Measurements from ENCODE around the gene CDCA8. TPM values are rescaled to one million over a fixed set of nuclear protein-coding genes. Genes with fewer than 3 reads are reported as not detected.

The CDCA8 gene
- total and polyA plus RNA-seq, 2 of the 13 experiments (the other 11 are each of a cell fraction or from before 2014, with no cell fraction given) = 24.1 to 38.6 TPM

DNA sequence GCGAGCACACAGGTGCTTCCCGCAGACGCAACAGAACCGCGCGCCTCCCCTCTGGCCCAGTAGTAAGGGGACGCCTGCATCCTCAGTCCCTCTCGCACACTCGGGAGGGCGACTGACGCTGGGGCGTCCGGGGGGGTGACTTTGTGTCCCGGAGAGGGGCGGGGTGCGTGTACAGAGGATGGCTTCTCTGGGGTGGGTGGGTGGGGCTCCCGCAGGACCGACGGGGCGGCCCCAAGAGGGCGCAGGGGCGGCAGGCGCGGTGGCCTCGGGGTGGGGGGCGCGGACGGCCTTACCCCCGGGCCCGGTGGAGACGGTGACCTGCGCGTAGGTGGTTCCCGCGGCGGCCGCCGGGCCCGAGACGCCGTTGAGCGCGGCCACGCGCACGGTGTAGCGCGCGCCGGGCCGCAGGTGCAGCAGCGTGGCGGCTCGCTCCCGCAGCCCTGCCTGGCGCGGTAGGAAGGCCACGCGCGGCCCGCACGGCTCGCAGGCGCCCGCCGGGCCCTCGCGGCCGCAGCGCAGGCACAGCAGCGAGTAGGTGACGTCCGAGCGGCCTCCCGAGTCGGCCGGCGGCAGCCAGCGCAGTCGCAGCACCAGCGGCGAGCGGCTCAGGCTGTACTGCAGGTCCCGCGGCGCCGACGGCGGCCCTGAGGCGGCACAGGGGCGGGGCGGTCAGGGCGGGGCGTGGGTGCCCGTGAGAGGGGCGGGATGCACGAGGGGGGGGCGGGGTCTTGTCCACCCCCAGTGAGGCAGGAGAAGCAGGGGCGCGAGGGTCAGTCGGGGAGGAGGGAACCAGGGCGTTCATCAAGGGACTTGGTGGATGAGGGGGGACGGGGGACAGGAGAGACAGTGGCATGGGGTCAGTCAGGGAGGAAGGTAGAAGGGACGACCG lies 60.5 kb downstream of the CDCA8 start (continued):
- TF ChIP-seq ZNF10 (CRISPR knock-in tag; IDR thresholded peaks at IDR 0.05; ENCODE audit: borderline replicate concordance, low read depth) (no peak), THAP9 (CRISPR knock-in tag; IDR thresholded peaks at IDR 0.05; ENCODE audit: borderline replicate concordance) (no peak), ZNF652 (CRISPR knock-in tag; IDR thresholded peaks at IDR 0.05; ENCODE audit: borderline replicate concordance, low read depth) (no peak), KDM4B (CRISPR knock-in tag; IDR thresholded peaks at IDR 0.05) (no peak), ZNF101 (CRISPR knock-in tag; IDR thresholded peaks at IDR 0.05; ENCODE audit: borderline replicate concordance, low read depth) (no peak), HMGA1 (CRISPR knock-in tag; conservative IDR thresholded peaks at IDR 0.05) (no peak), ZNF777 (CRISPR knock-in tag; IDR thresholded peaks at IDR 0.05) (peak; percentile 97), RARA (CRISPR knock-in tag; IDR thresholded peaks at IDR 0.05) (no peak), FIP1L1 (IDR thresholded peaks at IDR 0.05; ENCODE audit: borderline replicate concordance, insufficient read depth, low read depth, low read length) (no peak), MAX (IDR thresholded peaks at IDR 0.05) (peak; percentile 24; the same call in 1 of the 2 replicates)
- TF ChIP-seq, protein P1, sequence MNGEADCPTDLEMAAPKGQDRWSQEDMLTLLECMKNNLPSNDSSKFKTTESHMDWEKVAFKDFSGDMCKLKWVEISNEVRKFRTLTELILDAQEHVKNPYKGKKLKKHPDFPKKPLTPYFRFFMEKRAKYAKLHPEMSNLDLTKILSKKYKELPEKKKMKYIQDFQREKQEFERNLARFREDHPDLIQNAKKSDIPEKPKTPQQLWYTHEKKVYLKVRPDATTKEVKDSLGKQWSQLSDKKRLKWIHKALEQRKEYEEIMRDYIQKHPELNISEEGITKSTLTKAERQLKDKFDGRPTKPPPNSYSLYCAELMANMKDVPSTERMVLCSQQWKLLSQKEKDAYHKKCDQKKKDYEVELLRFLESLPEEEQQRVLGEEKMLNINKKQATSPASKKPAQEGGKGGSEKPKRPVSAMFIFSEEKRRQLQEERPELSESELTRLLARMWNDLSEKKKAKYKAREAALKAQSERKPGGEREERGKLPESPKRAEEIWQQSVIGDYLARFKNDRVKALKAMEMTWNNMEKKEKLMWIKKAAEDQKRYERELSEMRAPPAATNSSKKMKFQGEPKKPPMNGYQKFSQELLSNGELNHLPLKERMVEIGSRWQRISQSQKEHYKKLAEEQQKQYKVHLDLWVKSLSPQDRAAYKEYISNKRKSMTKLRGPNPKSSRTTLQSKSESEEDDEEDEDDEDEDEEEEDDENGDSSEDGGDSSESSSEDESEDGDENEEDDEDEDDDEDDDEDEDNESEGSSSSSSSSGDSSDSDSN (CRISPR knock-in tag; IDR thresholded peaks at IDR 0.05) = peak; percentile 17; the same call in 1 of the 2 replicates
- TF ChIP-seq, protein P2, sequence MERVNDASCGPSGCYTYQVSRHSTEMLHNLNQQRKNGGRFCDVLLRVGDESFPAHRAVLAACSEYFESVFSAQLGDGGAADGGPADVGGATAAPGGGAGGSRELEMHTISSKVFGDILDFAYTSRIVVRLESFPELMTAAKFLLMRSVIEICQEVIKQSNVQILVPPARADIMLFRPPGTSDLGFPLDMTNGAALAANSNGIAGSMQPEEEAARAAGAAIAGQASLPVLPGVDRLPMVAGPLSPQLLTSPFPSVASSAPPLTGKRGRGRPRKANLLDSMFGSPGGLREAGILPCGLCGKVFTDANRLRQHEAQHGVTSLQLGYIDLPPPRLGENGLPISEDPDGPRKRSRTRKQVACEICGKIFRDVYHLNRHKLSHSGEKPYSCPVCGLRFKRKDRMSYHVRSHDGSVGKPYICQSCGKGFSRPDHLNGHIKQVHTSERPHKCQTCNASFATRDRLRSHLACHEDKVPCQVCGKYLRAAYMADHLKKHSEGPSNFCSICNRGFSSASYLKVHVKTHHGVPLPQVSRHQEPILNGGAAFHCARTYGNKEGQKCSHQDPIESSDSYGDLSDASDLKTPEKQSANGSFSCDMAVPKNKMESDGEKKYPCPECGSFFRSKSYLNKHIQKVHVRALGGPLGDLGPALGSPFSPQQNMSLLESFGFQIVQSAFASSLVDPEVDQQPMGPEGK (CRISPR knock-in tag; IDR thresholded peaks at IDR 0.05) = peak; percentile 50; the same call in 1 of the 2 replicates

Measured in HepG2 (cell line).